H9 (cell line): ENCODE data around the gene VIPR2. TPM values are rescaled to one million over a fixed set of nuclear protein-coding genes. Genes with fewer than 3 reads are reported as not detected.

Source experiments
- DNase-seq: peaks from one replicate; pipeline ENCODE4 v3.0.0-alpha.2; 2017
- H2AFZ ChIP-seq: one replicate; pipeline ENCODE4 v1.6.1; 2013; ENCODE audit warnings: mild to moderate bottlenecking, low read length, control low read depth, moderate library complexity
- H2AK5ac ChIP-seq: 2 replicates; pipeline ENCODE4 v1.6.1; 2013; ENCODE audit warnings: low read length, control low read depth, mixed read lengths; ENCODE audit not compliant: insufficient read length
- H2BK120ac ChIP-seq: one replicate; pipeline ENCODE4 v1.6.1; 2013; ENCODE audit warnings: low read depth, mild to moderate bottlenecking, low read length, control low read depth, inconsistent platforms; ENCODE audit not compliant: poor library complexity, severe bottlenecking
- H2BK12ac ChIP-seq: 2 replicates; pipeline ENCODE4 v1.6.1; 2013; ENCODE audit warnings: low read length, control low read depth, mixed read lengths, low read depth; ENCODE audit not compliant: insufficient read length
- H2BK15ac ChIP-seq: 2 replicates; pipeline ENCODE4 v1.6.1; 2013; ENCODE audit warnings: low read depth, low read length, control low read depth
- H2BK20ac ChIP-seq: one replicate; pipeline ENCODE4 v1.6.1; 2013; ENCODE audit warnings: low read depth, mild to moderate bottlenecking, low read length, control low read depth, inconsistent platforms; ENCODE audit not compliant: poor library complexity, severe bottlenecking
- H2BK5ac ChIP-seq: 2 replicates; pipeline ENCODE4 v1.6.1; 2013; ENCODE audit warnings: low read length, control low read depth, mixed read lengths; ENCODE audit not compliant: insufficient read length
- H3K14ac ChIP-seq: 2 replicates; pipeline ENCODE4 v1.6.1; 2013; ENCODE audit warnings: low read length, control low read depth; ENCODE audit not compliant: insufficient read depth
- H3K18ac ChIP-seq: 2 replicates; pipeline ENCODE4 v1.6.1; 2013; ENCODE audit warnings: low read depth, mild to moderate bottlenecking, mixed read lengths, low read length, control low read depth; ENCODE audit not compliant: insufficient read length
- H3K23ac ChIP-seq: 2 replicates; pipeline ENCODE4 v1.6.1; 2013; ENCODE audit warnings: low read length, control low read depth, mixed read lengths, low read depth; ENCODE audit not compliant: insufficient read length
- H3K23me2 ChIP-seq: 2 replicates; pipeline ENCODE4 v1.6.1; 2013; ENCODE audit warnings: low read depth, mild to moderate bottlenecking, mixed read lengths, low read length, control low read depth; ENCODE audit not compliant: insufficient read length, poor library complexity, severe bottlenecking
- H3K27ac ChIP-seq: 2 replicates; pipeline ENCODE4 v1.5.1; 2013; ENCODE audit warnings: low read length, control low read depth, mixed read lengths, low read depth; ENCODE audit not compliant: insufficient read length
- H3K27me3 ChIP-seq: 2 replicates; pipeline ENCODE4 v1.6.1; 2013; ENCODE audit warnings: low read length, control low read depth, inconsistent platforms; ENCODE audit not compliant: insufficient read depth
- H3K4ac ChIP-seq: 2 replicates; pipeline ENCODE4 v1.6.1; 2013; ENCODE audit warnings: low read depth, mild to moderate bottlenecking, control low read depth, inconsistent platforms, low read length, moderate library complexity
- H3K4me1 ChIP-seq: 2 replicates; pipeline ENCODE4 v1.6.1; 2013; ENCODE audit warnings: low read length, control low read depth, inconsistent platforms; ENCODE audit not compliant: insufficient read depth
- H3K4me2 ChIP-seq: 2 replicates; pipeline ENCODE4 v1.6.1; 2013; ENCODE audit warnings: low read length, control low read depth, mixed read lengths; ENCODE audit not compliant: insufficient read length, insufficient read depth
- H3K56ac ChIP-seq: 2 replicates; pipeline ENCODE4 v1.6.1; 2013; ENCODE audit warnings: low read depth, mild to moderate bottlenecking, mixed read lengths, low read length, control low read depth; ENCODE audit not compliant: insufficient read length
- H3K79me1 ChIP-seq: 2 replicates; pipeline ENCODE4 v1.6.1; 2013; ENCODE audit warnings: low read depth, mild to moderate bottlenecking, moderate library complexity, low read length, control low read depth, inconsistent platforms; ENCODE audit not compliant: insufficient read depth, poor library complexity, severe bottlenecking
- H3K79me2 ChIP-seq: 2 replicates; pipeline ENCODE4 v1.6.1; 2013; ENCODE audit warnings: low read length, control low read depth, inconsistent platforms; ENCODE audit not compliant: insufficient read depth
- H3K9ac ChIP-seq: 2 replicates; pipeline ENCODE4 v1.6.1; 2013; ENCODE audit warnings: low read length, control low read depth, mixed read lengths; ENCODE audit not compliant: insufficient read length; ENCODE audit errors: extremely low read depth
- H3K9me3 ChIP-seq: one replicate; pipeline ENCODE4 v1.6.1; 2013; ENCODE audit warnings: low read depth, low read length, inconsistent platforms; ENCODE audit not compliant: control insufficient read depth
- H3T11ph ChIP-seq: one replicate; pipeline ENCODE4 v1.6.1; 2013; ENCODE audit warnings: mild to moderate bottlenecking, low read length, control low read depth, inconsistent platforms
- H4K20me1 ChIP-seq: one replicate; pipeline ENCODE4 v1.6.1; 2013; ENCODE audit not compliant: control insufficient read depth, insufficient read length, insufficient read depth
- H4K5ac ChIP-seq: 2 replicates; pipeline ENCODE4 v1.6.1; 2013; ENCODE audit warnings: low read depth, mild to moderate bottlenecking, mixed read lengths, low read length, control low read depth; ENCODE audit not compliant: insufficient read length
- H4K8ac ChIP-seq: replicated peaks from 2 replicates; pipeline ENCODE4 v1.6.1; 2013; ENCODE audit warnings: low read length, control low read depth, mixed read lengths, low read depth; ENCODE audit not compliant: insufficient read length
- H4K91ac ChIP-seq: 2 replicates; pipeline ENCODE4 v1.6.1; 2013; ENCODE audit warnings: low read depth, mild to moderate bottlenecking, moderate library complexity, mixed read lengths, low read length, control low read depth; ENCODE audit not compliant: insufficient read length
- H3K27ac Mint-ChIP-seq, 3 experiments: 2 replicates in 2 of 3; 3 replicates in 1 of 3; pipeline ENCODE4 v1.8.0; 2020 to 2021; ENCODE audit warnings: mixed read lengths in 3 of 3, mild to moderate bottlenecking in 1 of 3, moderate library complexity in 1 of 3
- H3K27me3 Mint-ChIP-seq: 2 replicates; pipeline ENCODE4 v1.8.0; 2021; ENCODE audit warnings: low read depth, mild to moderate bottlenecking, moderate library complexity, mixed read lengths
- H3K36me3 Mint-ChIP-seq, 3 experiments: 2 replicates in 2 of 3; 3 replicates in 1 of 3; pipeline ENCODE4 v1.8.0; 2020 to 2021; ENCODE audit warnings: low read depth in 3 of 3, mixed read lengths in 3 of 3; ENCODE audit not compliant: insufficient read depth in 1 of 3
- H3K4me1 Mint-ChIP-seq, 2 experiments: 2 replicates each; pipeline ENCODE4 v1.8.0; 2020; ENCODE audit warnings: mixed read lengths in 2 of 2
- H3K4me3 Mint-ChIP-seq, 2 experiments: 2 replicates in 1 of 2; 3 replicates in 1 of 2; pipeline ENCODE4 v1.8.0; 2020 to 2021; ENCODE audit warnings: mild to moderate bottlenecking in 2 of 2, mixed read lengths in 2 of 2, moderate library complexity in 1 of 2
- H3K9me3 Mint-ChIP-seq, 2 experiments: 2 replicates in 1 of 2; 3 replicates in 1 of 2; pipeline ENCODE4 v1.8.0; 2020; ENCODE audit warnings: mild to moderate bottlenecking in 2 of 2, mixed read lengths in 2 of 2, moderate library complexity in 1 of 2
- CTCF ChIP-seq: fragments of 200-600 bp; sonication (generic); conservative IDR thresholded peaks from 3 replicates; pipeline ENCODE4 v1.8.0; 2021; ENCODE audit warnings: antibody characterized with exemption, mild to moderate bottlenecking
- WGBS: extraction: QIAGEN DNeasy Blood & Tissue Kit; methylation state at CpG from one replicate; pipeline ENCODE4 v1.1.7; 2013; ENCODE audit warnings: missing lambda C conversion rate, low lambda C conversion rate, mixed read lengths; ENCODE audit not compliant: insufficient read length; ENCODE audit errors: extremely low coverage; 5-methylcytosine and 5-hydroxymethylcytosine counted together
- total RNA-seq: library from RNA; stranded (reverse); gene quantifications from 2 replicates; pipeline ENCODE4 v1.2.1, GENCODE V29; 2021

Gene VIPR2
- total RNA-seq, 1 experiment from 2014 or later = 1.6 TPM

GRCh38 chr7:159158125-159158887 lies 13.6 kb upstream of the VIPR2 start:
- Histone ChIP-seq H4K5ac (no peak overlapping the region), H3K4me1 (no peaks in the 10 kb centered on the region), H3K4me2 (no peak overlapping the region), H4K91ac (no peak overlapping the region), H3K9me3 (no peaks in the 10 kb centered on the region), H2AFZ (no peak overlapping the region), H2BK15ac (no peak overlapping the region), H3K4ac (no peak overlapping the region), H3K56ac (no peak overlapping the region), H3K79me1 (no peaks in the 10 kb centered on the region), H2AK5ac (no peak overlapping the region), H3K27me3 (no peaks in the 10 kb centered on the region), H3K18ac (no peak overlapping the region), H2BK120ac (no peak overlapping the region), H3K23ac (no peak overlapping the region), H3K23me2 (no peaks in the 10 kb centered on the region), H3K79me2 (no peaks in the 10 kb centered on the region; the same call in 1 of the 2 replicates), H2BK12ac (no peak overlapping the region), H4K8ac (no peak overlapping the region), H3K27ac (no peak overlapping the region), H3K14ac (no peak overlapping the region), H4K20me1 (no peaks in the 10 kb centered on the region), H3K9ac (no peak overlapping the region), H3T11ph (no peak overlapping the region), H2BK20ac (no peak overlapping the region), H2BK5ac (no peak overlapping the region)
- H3K27me3 Mint-ChIP-seq = peaks cover 8% of the 10 kb centered on the region
- no peak overlapping the region for H3K4me3 Mint-ChIP-seq
- H3K4me1 Mint-ChIP-seq = no peaks in the 10 kb centered on the region
- DNase-seq = no peak
- WGBS = no CpG with 5 or more reads among the region's 29 CpGs
- no peak for TF ChIP-seq CTCF
- H3K9me3 Mint-ChIP-seq = peaks cover 0 to 34% of the 10 kb centered on the region in 2 experiments; a peak in 2 of 5 replicates
- H3K36me3 Mint-ChIP-seq = no peaks in the 10 kb centered on the region
- H3K27ac Mint-ChIP-seq = no peak overlapping the region
